ENCODE results near the gene OTULINL. TPM values are rescaled to one million over a fixed set of nuclear protein-coding genes. Genes with fewer than 3 reads are reported as not detected.

Gene OTULINL
- polyA plus RNA-seq, 1 of the 3 experiments (the other 2 are of a cell fraction) = 0.26 TPM

DNA sequence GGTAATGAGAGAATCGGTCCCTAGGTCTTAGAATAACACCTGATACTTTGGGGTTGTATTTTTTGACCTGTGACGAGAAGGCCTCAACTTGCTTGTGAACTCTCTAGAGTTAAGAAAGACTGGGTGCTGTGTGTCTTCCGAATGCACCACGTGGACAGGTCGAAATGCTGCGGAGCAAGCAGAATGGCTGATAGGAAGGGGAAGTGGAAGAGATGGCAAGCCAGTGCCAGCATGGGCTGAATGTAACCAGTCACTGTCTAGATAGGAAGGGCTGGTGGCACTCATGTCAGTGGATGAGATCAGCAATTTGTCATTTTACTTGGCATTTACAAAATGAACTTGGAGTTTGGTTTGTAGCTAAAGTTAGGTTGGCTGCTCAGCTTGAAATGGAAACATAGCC lies 5.6 kb downstream of the OTULINL start:
- no peaks in the 10 kb centered on the region for H3F3A ChIP-seq (replicated peaks; ENCODE audit: insufficient read depth)
- TF ChIP-seq TCF12 (IDR thresholded peaks at IDR 0.05) (no peak), RFX5 (IDR thresholded peaks at IDR 0.05; ENCODE audit: low read length) (no peak), CHD2 (IDR thresholded peaks at IDR 0.05; ENCODE audit: low read length, partially characterized antibody) (no peak), POLR2AphosphoS5 (IDR thresholded peaks at IDR 0.05; ENCODE audit: low read depth, low read length) (no peak), MXI1 (IDR thresholded peaks at IDR 0.05; ENCODE audit: low read depth, low read length) (no peak), ELF1 (IDR thresholded peaks at IDR 0.05) (no peak), RAD21 (IDR thresholded peaks at IDR 0.05; ENCODE audit: low read length) (no peak)
- H3K36me3 ChIP-seq (replicated peaks in 1 of 2; ENCODE audit: control insufficient read depth in 1 of 2, insufficient read depth in 2 of 2, low read length in 1 of 2) = no peaks in the 10 kb centered on the region
- DNase-seq = no peak
- no peaks in the 10 kb centered on the region for H3K9me2 ChIP-seq
- CTCF ChIA-PET = no interaction called here
- H3K27ac ChIP-seq (ENCODE audit: low read depth in 2 of 2, low read length in 1 of 2) = no peak overlapping the region
- no peaks in the 10 kb centered on the region for H4K20me1 ChIP-seq (ENCODE audit: insufficient read depth)
- no peak overlapping the region for H3K9ac ChIP-seq
- H3K4me3 ChIP-seq (ENCODE audit: low read depth in 2 of 2, low read length in 1 of 2) = no peak overlapping the region
- H3K27me3 ChIP-seq (ENCODE audit: insufficient read depth) = peaks cover 34% of the 10 kb centered on the region
- no peak overlapping the region for H2AFZ ChIP-seq (ENCODE audit: low read depth)
- no peaks in the 10 kb centered on the region for H3K9me3 ChIP-seq
- WGBS (ENCODE audit: low lambda C conversion rate) = 51% methylated on average over 6 of the region's 6 CpGs
- POLR2A ChIA-PET = interaction anchor here (0.9 kb wide), 1 partner anchor 60 kb away, joined by 3 read pairs; no protein-coding TSS in a partner anchor
- no peak overlapping the region for H3K4me2 ChIP-seq
- H3K4me1 ChIP-seq (ENCODE audit: control insufficient read depth in 1 of 2, insufficient read depth in 2 of 2, low read depth in 1 of 2, low read length in 1 of 2) = peaks cover 0 to 26% of the 10 kb centered on the region in 2 experiments; a peak in 2 of 4 replicates
- no peaks in the 10 kb centered on the region for H3K79me2 ChIP-seq (ENCODE audit: insufficient read depth)

DNA sequence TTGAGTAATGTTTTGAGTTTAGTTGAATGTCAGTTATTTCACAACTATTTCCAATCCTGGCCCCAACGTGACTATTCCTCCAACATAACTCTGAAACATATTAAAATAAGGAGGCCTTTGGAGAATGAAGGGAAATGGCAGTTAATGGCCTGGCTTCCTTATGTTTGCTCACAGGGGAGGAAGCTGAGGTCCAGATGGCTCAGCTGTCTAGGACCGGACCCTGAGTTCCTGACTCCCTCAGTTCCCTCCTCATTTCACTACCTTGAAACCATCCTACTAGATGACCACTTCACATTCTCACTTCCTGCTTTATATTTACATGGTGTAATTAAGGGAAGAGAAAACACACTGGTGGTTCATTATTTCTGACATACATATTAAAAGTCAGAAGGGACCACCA lies 6.6 kb downstream of the OTULINL start:
- POLR2A ChIA-PET = no interaction called here
- Histone ChIP-seq H3K4me3 (ENCODE audit: low read depth in 2 of 2, low read length in 1 of 2) (no peak overlapping the region), H3K4me2 (no peak overlapping the region), H3F3A (replicated peaks; ENCODE audit: insufficient read depth) (no peaks in the 10 kb centered on the region), H3K79me2 (ENCODE audit: insufficient read depth) (no peaks in the 10 kb centered on the region), H4K20me1 (ENCODE audit: insufficient read depth) (no peaks in the 10 kb centered on the region), H3K4me1 (ENCODE audit: control insufficient read depth in 1 of 2, insufficient read depth in 2 of 2, low read depth in 1 of 2, low read length in 1 of 2) (peaks cover 0 to 26% of the 10 kb centered on the region in 2 experiments; a peak in 2 of 4 replicates), H3K9me2 (no peaks in the 10 kb centered on the region), H3K27ac (ENCODE audit: low read depth in 2 of 2, low read length in 1 of 2) (no peak overlapping the region), H3K9me3 (no peaks in the 10 kb centered on the region), H3K9ac (no peak overlapping the region), H3K36me3 (replicated peaks in 1 of 2; ENCODE audit: control insufficient read depth in 1 of 2, insufficient read depth in 2 of 2, low read length in 1 of 2) (no peaks in the 10 kb centered on the region), H3K27me3 (ENCODE audit: insufficient read depth) (peaks cover 24% of the 10 kb centered on the region), H2AFZ (ENCODE audit: low read depth) (no peak overlapping the region)
- WGBS (ENCODE audit: low lambda C conversion rate) = 53% methylated on average over 2 of the region's 2 CpGs
- DNase-seq = no peak
- no peak for TF ChIP-seq EP300 (IDR thresholded peaks at IDR 0.05; ENCODE audit: borderline replicate concordance in 1 of 2, low read depth in 1 of 2, low read length in 1 of 2)
- TF ChIP-seq, protein P1, sequence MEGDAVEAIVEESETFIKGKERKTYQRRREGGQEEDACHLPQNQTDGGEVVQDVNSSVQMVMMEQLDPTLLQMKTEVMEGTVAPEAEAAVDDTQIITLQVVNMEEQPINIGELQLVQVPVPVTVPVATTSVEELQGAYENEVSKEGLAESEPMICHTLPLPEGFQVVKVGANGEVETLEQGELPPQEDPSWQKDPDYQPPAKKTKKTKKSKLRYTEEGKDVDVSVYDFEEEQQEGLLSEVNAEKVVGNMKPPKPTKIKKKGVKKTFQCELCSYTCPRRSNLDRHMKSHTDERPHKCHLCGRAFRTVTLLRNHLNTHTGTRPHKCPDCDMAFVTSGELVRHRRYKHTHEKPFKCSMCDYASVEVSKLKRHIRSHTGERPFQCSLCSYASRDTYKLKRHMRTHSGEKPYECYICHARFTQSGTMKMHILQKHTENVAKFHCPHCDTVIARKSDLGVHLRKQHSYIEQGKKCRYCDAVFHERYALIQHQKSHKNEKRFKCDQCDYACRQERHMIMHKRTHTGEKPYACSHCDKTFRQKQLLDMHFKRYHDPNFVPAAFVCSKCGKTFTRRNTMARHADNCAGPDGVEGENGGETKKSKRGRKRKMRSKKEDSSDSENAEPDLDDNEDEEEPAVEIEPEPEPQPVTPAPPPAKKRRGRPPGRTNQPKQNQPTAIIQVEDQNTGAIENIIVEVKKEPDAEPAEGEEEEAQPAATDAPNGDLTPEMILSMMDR (IDR thresholded peaks at IDR 0.05) = no peak
- no peak for TF ChIP-seq EZH2phosphoT487 (IDR thresholded peaks at IDR 0.05; ENCODE audit: borderline replicate concordance, low read depth)
- TF ChIP-seq, protein P2, sequence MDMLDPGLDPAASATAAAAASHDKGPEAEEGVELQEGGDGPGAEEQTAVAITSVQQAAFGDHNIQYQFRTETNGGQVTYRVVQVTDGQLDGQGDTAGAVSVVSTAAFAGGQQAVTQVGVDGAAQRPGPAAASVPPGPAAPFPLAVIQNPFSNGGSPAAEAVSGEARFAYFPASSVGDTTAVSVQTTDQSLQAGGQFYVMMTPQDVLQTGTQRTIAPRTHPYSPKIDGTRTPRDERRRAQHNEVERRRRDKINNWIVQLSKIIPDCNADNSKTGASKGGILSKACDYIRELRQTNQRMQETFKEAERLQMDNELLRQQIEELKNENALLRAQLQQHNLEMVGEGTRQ (IDR thresholded peaks at IDR 0.05; ENCODE audit: borderline replicate concordance, low read depth, low read length) = no peak
- CTCF ChIA-PET = interaction anchor here (0.6 kb wide), 1 partner anchor 223 kb away, joined by 3 read pairs; no protein-coding TSS in a partner anchor
